Endodermal cell (in vitro differentiated cells): Measurements from ENCODE around the gene NDUFC2. TPM values are rescaled to one million over a fixed set of nuclear protein-coding genes. Genes with fewer than 3 reads are reported as not detected.
"Not testable (repeated sequence)": the region's sequence is repeated elsewhere in the genome, so short reads cannot be mapped to it uniquely, and the experiment has no call there.

Source experiments
- DNase-seq: peaks from one replicate; pipeline ENCODE4 v3.0.0-alpha.2; 2017
- H3K27ac ChIP-seq: 2 replicates; pipeline ENCODE4 v1.5.1; 2013; ENCODE audit warnings: mild to moderate bottlenecking, low read depth, low read length, moderate library complexity
- H3K27me3 ChIP-seq: 2 replicates; pipeline ENCODE4 v1.6.1; 2013; ENCODE audit warnings: mild to moderate bottlenecking, low read length, moderate library complexity; ENCODE audit not compliant: insufficient read depth, control insufficient read depth, poor library complexity, severe bottlenecking
- H3K36me3 ChIP-seq: 2 replicates; pipeline ENCODE4 v1.7.0; 2013; ENCODE audit warnings: mild to moderate bottlenecking, low read length, moderate library complexity; ENCODE audit not compliant: control insufficient read depth, insufficient read depth
- H3K4me1 ChIP-seq: one replicate; pipeline ENCODE4 v1.7.0; 2013; ENCODE audit warnings: low read length; ENCODE audit not compliant: control insufficient read depth, insufficient read depth
- H3K4me3 ChIP-seq: 2 replicates; pipeline ENCODE4 v1.5.1; 2013; ENCODE audit warnings: mild to moderate bottlenecking, low read length, moderate library complexity
- H3K9ac ChIP-seq: 2 replicates; pipeline ENCODE4 v1.6.1; 2013; ENCODE audit warnings: mild to moderate bottlenecking, low read length, moderate library complexity; ENCODE audit not compliant: poor library complexity, severe bottlenecking; ENCODE audit errors: extremely low read depth
- H3K9me3 ChIP-seq: 2 replicates; pipeline ENCODE4 v1.6.1; 2013; ENCODE audit warnings: mild to moderate bottlenecking, low read length, moderate library complexity; ENCODE audit not compliant: control insufficient read depth
- H3K27ac Mint-ChIP-seq: 2 replicates; pipeline ENCODE4 v1.8.0; 2020; ENCODE audit warnings: mixed read lengths
- H3K27me3 Mint-ChIP-seq: 2 replicates; pipeline ENCODE4 v1.8.0; 2021; ENCODE audit warnings: mild to moderate bottlenecking, mixed read lengths; ENCODE audit not compliant: insufficient read depth
- H3K36me3 Mint-ChIP-seq: 2 replicates; pipeline ENCODE4 v1.8.0; 2020; ENCODE audit warnings: low read depth, mixed read lengths
- H3K4me1 Mint-ChIP-seq: 2 replicates; pipeline ENCODE4 v1.8.0; 2020; ENCODE audit warnings: mixed read lengths
- H3K4me3 Mint-ChIP-seq: 2 replicates; pipeline ENCODE4 v1.8.0; 2020; ENCODE audit warnings: mild to moderate bottlenecking, moderate library complexity, mixed read lengths
- H3K9me3 Mint-ChIP-seq: 2 replicates; pipeline ENCODE4 v1.8.0; 2020; ENCODE audit warnings: mild to moderate bottlenecking, mixed read lengths
- WGBS, 2 experiments: methylation state at CpG; one replicate each; pipeline versions ENCODE4 v1.1.5 to v1.1.7; 2013; ENCODE audit warnings: missing lambda C conversion rate in 2 of 2, mixed read lengths in 1 of 2; ENCODE audit not compliant: insufficient coverage in 1 of 2, insufficient read length in 1 of 2; 5-methylcytosine and 5-hydroxymethylcytosine counted together
- total RNA-seq, 2 donors: library from RNA; stranded (reverse); fragmentation: NEBNext Ultra II Directional in 1 of 2; extraction: Animal tissue kit (Norgen Biotek cat#: 25700) in 1 of 2; gene quantifications; 2 replicates in 1 of 2; 3 replicates in 1 of 2; pipeline ENCODE4 v1.2.1, GENCODE V29; 2021
- TF ChIP-seq, protein P1 (sequence below): fragments of 200-600 bp; sonication (generic); conservative IDR thresholded peaks from 2 replicates; pipeline ENCODE4 v1.5.0; 2021; ENCODE audit warnings: antibody characterized with exemption, mild to moderate bottlenecking

Gene NDUFC2
- total RNA-seq, 2 donors from 2014 or later: 255 to 275 TPM

DNA sequence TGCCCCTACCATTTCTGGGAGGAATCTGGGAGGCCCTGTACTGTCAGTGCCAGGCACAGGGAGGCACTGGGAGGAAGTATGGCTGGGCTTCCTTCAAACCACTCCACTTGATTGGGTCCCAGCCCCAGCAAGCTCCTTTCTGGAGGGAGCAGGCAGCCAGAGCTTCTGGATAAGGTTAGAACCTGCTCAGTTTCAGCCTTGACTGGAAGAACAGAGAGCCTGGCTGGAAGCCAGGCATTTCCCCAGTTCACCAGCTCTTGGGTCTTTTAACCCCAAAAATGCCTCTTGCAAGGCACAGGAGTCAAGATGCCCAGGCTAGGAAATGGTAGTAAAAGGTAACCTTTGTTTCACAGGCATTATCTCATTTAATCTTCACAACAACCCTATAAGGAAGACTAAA, 47.6 kb downstream of the NDUFC2 start:
- Histone ChIP-seq H3K4me1 (no peaks in the 10 kb centered on the region), H3K27ac (no peak overlapping the region), H3K9me3 (no peaks in the 10 kb centered on the region), H3K9ac (no peak overlapping the region), H3K4me3 (no peak overlapping the region), H3K27me3 (no peaks in the 10 kb centered on the region), H3K36me3 (no peaks in the 10 kb centered on the region)
- Mint-ChIP-seq H3K4me1 (peaks cover 6% of the 10 kb centered on the region), H3K27ac (no peak overlapping the region), H3K27me3 (no peaks in the 10 kb centered on the region), H3K36me3 (no peaks in the 10 kb centered on the region), H3K9me3 (no peaks in the 10 kb centered on the region), H3K4me3 (no peak overlapping the region)
- TF ChIP-seq, protein P1, sequence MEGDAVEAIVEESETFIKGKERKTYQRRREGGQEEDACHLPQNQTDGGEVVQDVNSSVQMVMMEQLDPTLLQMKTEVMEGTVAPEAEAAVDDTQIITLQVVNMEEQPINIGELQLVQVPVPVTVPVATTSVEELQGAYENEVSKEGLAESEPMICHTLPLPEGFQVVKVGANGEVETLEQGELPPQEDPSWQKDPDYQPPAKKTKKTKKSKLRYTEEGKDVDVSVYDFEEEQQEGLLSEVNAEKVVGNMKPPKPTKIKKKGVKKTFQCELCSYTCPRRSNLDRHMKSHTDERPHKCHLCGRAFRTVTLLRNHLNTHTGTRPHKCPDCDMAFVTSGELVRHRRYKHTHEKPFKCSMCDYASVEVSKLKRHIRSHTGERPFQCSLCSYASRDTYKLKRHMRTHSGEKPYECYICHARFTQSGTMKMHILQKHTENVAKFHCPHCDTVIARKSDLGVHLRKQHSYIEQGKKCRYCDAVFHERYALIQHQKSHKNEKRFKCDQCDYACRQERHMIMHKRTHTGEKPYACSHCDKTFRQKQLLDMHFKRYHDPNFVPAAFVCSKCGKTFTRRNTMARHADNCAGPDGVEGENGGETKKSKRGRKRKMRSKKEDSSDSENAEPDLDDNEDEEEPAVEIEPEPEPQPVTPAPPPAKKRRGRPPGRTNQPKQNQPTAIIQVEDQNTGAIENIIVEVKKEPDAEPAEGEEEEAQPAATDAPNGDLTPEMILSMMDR: no peak
- DNase-seq: no peak

DNA sequence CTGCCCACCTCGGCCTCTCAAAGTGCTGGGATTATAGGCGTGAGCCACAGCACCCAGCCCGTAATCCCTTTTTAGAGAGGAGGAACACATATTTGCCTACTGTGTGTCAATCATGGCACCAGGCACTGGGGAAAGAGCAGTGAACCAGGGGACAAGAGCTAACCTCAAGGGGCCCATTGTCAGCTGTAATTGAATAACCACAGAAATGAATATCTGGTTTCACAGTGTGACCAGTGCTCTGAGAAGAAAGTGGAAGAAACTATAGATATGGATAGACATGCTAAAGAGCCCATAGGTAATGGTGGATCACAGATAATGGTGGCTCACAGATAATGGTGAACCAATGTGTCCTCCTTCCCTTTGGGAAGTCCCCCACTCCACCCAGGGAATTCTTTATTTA, 48.0 kb downstream of the NDUFC2 start:
- no peaks in the 10 kb centered on the region for H3K36me3 Mint-ChIP-seq
- Histone ChIP-seq H3K27ac (no peak overlapping the region), H3K27me3 (no peaks in the 10 kb centered on the region), H3K4me3 (no peak overlapping the region), H3K4me1 (no peaks in the 10 kb centered on the region), H3K36me3 (no peaks in the 10 kb centered on the region), H3K9ac (no peak overlapping the region), H3K9me3 (no peaks in the 10 kb centered on the region)
- no peak overlapping the region for H3K27ac Mint-ChIP-seq
- peaks cover 6% of the 10 kb centered on the region for H3K4me1 Mint-ChIP-seq
- DNase-seq: no peak
- no peaks in the 10 kb centered on the region for H3K27me3 Mint-ChIP-seq
- no peaks in the 10 kb centered on the region for H3K9me3 Mint-ChIP-seq
- no peak overlapping the region for H3K4me3 Mint-ChIP-seq
- TF ChIP-seq, protein P1: no peak
- WGBS, 2 experiments: 96 to 97% methylated on average over 3 of the region's 3 CpGs

DNA sequence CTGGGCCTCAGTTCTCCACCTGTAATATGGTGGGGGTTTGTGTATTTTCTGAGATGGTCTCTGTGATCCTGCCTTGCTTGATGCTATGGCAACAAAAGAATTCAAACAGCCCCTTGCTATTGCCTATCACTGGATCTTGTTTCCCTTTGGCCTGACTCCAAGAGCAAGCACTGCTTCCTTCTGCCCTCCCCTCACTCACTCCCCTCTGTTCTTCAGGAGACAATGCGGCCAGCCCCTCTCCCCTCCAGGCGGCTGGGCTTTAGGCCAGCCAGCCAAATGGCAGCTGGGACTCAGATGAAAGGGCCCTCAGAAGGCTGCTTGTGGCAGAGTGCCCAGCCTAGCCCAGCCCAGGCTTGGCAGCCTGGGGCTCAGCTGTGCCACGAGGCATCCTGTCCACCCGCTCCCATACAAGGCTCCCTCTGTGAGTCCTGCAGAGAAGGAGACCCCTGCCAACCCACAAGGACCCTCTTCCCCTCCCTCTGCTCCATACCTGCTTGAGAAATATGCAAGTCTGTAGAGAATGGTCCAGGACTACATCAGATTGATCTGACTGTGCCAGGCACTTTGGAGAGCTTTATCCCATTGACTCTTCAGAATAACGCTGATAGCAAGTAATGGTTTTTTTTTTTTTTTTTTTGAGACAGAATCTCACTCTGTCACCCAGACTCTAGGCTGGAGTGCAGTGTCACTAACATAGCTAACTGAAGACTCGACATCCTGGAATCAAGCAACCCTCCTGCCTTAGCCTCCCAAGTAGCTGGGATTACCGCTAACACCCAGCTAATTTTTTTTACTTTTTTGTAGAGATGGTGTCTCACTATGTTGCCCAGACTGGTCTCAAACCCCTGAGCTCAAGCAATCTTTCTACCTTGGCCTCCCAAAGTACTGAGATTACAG, 49.0 kb downstream of the NDUFC2 start:
- Histone ChIP-seq H3K4me1 (no peaks in the 10 kb centered on the region), H3K9ac (no peak overlapping the region), H3K4me3 (no peak overlapping the region), H3K36me3 (no peaks in the 10 kb centered on the region), H3K27me3 (no peaks in the 10 kb centered on the region), H3K9me3 (no peaks in the 10 kb centered on the region), H3K27ac (peak overlapping the region; percentile 66)
- 87 to 100% methylated on average over 1 to 7 of the region's 7 CpGs for WGBS, 2 experiments
- H3K9me3 Mint-ChIP-seq: no peaks in the 10 kb centered on the region
- peak; percentile 59 for DNase-seq
- peaks cover 6% of the 10 kb centered on the region for H3K4me1 Mint-ChIP-seq
- TF ChIP-seq, protein P1: no peak
- no peaks in the 10 kb centered on the region for H3K27me3 Mint-ChIP-seq
- H3K27ac Mint-ChIP-seq: no peak overlapping the region
- H3K36me3 Mint-ChIP-seq: no peaks in the 10 kb centered on the region
- H3K4me3 Mint-ChIP-seq: no peak overlapping the region

DNA sequence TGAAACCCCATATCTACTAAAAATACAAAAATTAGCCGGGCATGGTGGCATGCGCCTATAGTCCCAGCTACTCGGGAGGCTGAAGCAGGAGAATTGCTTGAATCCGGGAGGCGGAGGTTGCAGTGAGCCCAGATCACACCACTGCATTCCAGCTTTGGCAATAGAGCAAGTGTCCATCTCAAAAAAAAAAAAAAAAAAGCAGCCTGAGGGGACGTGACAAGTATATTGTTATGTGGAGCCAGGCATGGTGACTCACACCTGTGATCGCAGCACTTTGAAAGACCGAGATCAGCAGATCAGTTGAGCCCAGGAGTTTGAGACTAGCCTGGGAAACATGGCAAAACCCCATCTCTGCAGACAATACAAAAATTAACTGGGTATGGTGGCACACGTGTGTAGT, 51.2 kb downstream of the NDUFC2 start:
- H3K27ac ChIP-seq, DNase-seq, H3K27me3 Mint-ChIP-seq, H3K9me3 Mint-ChIP-seq, H3K4me3 Mint-ChIP-seq, H3K9ac ChIP-seq, H3K36me3 Mint-ChIP-seq, H3K4me1 Mint-ChIP-seq, H3K4me3 ChIP-seq, H3K36me3 ChIP-seq, H3K27ac Mint-ChIP-seq, H3K9me3 ChIP-seq, H3K4me1 ChIP-seq, H3K27me3 ChIP-seq: not testable (repeated sequence)
- 89 to 94% methylated on average over 4 to 9 of the region's 9 CpGs for WGBS, 2 experiments
